Measurements from ENCODE around the gene PRDM16.
"Not testable (repeated sequence)": the region's sequence is repeated elsewhere in the genome, so short reads cannot be mapped to it uniquely, and the experiment has no call there.

PRDM16 gene

DNA sequence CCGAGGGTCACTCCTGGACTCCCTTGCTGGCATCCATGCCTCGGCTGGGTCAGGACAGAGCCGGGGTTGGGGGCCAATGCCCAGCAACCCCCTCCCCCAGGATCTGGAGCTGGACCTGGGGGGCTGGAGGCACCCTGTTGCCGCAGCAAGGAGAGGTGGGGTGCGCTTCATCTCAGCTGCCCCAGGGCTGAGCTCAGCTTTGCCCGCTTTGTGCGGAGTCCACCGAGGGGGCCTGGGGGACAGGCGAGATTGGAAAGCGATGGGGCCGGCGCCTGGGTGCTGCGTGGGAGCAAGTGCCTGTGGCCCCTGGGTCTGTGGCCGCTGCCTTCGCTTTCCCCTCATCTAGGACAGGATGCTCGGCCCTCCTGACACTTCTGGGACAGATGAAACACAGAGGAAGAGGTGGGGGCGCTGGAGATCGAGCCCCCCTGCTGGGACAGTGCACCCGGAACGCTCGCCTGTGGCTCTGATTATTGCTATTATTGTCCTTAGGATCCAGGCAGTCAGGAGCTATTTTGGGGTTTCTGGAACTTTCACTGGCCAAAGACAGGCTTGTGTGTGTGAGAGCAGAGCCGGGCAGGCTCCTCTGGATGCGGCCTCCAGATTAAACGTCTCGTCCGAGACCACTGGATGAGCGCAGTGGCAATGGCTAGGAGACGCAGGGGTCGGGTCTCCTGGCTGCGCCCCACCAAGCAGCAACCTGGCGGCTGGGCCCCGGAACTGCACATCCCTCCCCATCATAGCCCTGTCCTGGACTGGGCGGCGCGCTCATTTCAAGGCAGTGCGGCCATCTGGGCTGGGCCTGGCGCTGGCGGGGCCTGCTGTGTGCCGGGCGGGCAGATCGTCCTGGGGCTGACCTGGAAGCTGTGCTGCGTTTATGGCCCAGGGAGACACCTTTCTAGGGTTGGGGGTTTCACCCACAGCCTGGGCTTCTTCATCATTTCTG, 13.8 kb downstream of the PRDM16 start:
- no peak for DNase-seq
- no peak for TF ChIP-seq GATA1 (IDR thresholded peaks at IDR 0.05; ENCODE audit: low read depth, low read length)
- no peak for TF ChIP-seq POLR2A (IDR thresholded peaks at IDR 0.05; ENCODE audit: low read length)

DNA sequence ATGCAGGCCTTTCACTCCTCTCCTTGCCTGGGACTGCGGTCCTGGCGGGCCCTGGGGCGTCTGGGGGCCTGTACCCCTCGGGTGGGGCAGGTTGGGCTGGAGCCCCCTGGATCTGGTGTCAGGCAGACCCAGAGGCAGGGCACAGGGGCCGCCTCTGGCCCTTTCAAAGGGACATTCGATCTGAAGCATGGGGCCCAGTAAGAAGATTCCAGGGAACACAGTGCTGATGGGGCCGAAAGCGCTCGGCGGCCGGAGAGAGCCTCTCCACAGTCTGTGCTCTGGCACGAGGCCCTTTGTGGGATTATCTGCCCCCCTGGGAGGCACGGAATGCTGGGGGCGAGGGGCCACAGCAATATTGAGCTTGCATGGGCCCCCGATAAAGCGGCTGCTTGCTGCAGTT, 15.2 kb downstream of the PRDM16 start:
- TF ChIP-seq GATA1 (IDR thresholded peaks at IDR 0.05; ENCODE audit: low read depth, low read length) (no peak), POLR2A (IDR thresholded peaks at IDR 0.05; ENCODE audit: low read length) (no peak)
- DNase-seq = no peak

DNA sequence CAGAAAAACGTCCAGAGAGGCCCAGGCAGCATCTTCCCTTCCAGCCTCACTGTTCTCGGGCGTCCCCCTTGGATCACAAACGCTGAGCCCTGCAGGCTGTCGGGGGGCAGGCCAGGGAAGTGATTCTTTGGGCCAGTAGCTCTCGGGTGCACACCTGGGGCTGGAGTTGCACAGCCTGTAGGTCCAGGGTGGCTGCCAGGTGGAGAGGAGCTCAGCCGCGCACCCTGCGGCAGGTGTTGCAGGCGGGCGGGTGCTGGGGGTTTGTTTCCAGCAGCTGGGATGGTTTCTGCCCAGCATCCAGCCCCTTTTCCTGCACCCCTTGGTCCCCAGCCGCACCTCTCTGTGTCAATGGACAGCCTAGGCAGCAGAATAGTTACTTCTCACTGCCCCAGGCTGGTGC, 15.7 kb downstream of the PRDM16 start:
- TF ChIP-seq GATA1 (IDR thresholded peaks at IDR 0.05; ENCODE audit: low read depth, low read length) (no peak), POLR2A (IDR thresholded peaks at IDR 0.05; ENCODE audit: low read length) (no peak)

DNA sequence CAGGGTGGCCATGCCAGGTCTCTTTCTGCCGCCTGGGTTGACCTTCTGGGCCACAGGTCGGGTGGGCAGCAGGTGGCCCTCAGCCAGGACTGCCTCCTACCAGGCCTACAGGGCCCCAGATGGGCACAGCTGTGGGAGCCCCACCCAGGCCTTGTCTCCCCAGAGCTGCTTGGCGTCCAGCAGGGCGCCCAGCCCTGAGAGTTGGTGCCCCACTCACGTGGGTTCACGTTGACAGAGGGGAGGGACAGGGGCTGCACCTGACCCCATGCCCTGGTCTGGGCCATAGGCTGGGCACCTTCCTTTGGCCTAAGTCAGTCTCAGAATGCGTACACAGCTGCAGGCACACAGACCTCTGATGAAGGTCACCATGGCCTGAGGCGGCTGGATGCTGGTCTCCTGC, 16.7 kb downstream of the PRDM16 start:
- no peak for TF ChIP-seq GATA1 (IDR thresholded peaks at IDR 0.05; ENCODE audit: low read depth, low read length)
- TF ChIP-seq POLR2A (IDR thresholded peaks at IDR 0.05; ENCODE audit: low read length) = no peak
- DNase-seq = no peak

More for the DNA sequence above, 15.7 kb downstream of the PRDM16 start:
- no peak for DNase-seq

DNA sequence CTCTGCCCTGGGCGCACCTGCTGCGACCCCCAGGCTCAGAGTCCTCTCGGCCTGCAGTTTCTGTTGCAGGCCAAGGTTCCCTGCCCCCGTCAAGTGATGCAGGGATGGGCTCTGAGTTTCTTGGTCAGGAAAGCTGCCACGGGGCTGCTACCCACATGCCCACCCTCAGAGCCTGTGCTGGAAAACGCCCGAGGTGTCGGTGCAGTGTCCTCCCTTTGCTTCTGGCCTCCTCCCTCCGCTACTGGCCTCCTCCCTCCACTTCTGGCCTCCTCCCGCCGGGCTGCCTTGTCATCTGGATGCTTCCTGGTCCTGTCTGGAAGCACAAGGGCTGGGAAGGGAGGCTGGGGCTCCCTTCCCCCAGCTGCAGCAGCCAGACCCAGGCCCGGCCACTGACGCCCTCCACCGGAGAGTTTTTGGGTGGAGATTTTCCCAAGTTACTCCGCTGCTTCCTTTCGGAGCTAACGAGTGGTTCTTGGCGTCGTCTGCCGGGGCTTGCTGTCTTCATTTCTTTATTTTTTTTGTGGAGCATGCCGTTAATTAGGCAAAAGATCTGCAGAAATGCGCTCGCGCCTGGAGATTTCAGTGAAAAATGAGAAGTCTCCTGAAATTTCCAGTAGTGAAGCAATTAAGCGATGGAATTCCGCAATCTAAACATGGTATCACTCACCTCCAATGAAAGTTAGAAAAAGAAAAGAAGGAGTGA, 17.4 kb downstream of the PRDM16 start:
- DNase-seq = no peak
- TF ChIP-seq POLR2A (IDR thresholded peaks at IDR 0.05; ENCODE audit: low read length) = no peak
- no peak for TF ChIP-seq GATA1 (IDR thresholded peaks at IDR 0.05; ENCODE audit: low read depth, low read length)

DNA sequence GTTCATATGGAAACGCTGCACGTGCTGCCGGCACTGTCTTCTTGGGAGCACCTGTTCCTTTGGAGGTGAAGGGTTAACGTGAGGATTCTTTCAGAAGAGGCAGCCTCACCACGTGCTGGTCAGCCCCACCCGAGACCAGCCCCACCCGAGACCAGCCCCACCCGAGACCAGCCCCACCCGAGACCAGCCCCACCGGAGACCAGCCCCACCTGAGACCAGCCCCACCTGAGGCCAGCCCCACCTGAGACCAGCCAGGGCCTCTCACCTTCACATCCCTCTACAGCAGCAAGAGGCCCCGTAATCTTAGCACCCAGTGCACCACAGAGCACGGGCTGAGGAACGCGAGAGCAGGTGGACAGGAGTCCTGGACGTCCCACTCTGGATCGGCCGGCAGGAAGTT, 18.0 kb downstream of the PRDM16 start:
- TF ChIP-seq POLR2A (IDR thresholded peaks at IDR 0.05; ENCODE audit: low read length) (no peak), GATA1 (IDR thresholded peaks at IDR 0.05; ENCODE audit: low read depth, low read length) (no peak)
- no peak for DNase-seq

DNA sequence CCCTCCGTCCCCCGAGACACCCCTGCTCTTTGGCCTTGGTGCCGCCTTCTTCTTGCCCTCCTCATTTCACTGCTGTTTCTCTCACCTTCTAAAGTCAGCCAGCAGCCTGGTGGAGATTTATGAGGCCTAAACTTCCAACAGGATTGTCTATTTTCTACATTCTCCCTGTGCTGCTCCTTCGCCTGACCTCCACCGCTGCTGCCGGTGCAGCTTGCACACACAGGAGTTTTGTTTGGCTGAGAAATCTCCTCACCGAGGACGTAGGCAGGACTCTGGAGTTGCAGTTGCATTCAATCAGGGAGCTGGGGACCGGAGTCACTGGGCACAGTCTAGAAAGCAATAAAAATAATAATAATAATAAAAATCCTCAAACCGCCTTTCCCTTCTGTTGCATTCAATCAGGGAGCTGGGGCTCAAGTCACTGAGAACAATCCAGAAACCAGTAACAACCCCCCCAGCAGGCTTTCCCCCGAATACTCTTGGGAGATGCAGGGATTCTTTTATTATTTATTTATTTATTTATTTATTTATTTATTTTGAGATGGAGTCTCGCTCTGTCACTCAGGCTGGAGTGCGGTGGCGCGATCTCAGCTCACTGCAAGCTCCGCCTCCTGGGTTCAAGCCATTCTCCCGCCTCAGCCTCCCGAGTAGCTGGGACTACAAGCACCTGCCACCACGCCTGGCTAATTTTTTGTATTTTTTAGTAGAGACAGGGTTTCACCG, 19.1 kb downstream of the PRDM16 start:
- not testable (repeated sequence) for DNase-seq

DNA sequence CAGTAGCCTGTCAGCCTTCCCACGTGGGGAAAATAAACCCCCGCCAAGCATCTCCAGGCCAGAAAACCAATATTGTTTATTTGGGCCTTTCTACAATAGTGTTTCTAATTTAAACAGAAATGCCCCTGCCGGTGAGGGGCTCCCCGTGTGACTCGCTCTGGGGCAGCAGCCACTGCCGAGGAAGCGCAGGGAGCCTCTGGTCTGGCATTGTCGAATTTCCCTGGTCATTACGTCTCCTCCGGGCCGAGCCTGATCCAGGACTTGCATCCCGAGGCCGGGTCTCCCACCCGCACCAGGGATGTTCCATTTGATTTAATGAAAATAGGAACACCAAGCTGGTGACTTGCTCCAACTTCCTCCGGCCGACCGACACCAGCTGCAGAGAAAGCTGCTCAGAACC, 20.5 kb downstream of the PRDM16 start:
- TF ChIP-seq GATA1 (IDR thresholded peaks at IDR 0.05; ENCODE audit: low read depth, low read length) (no peak), POLR2A (IDR thresholded peaks at IDR 0.05; ENCODE audit: low read length) (no peak)
- no peak for DNase-seq

DNA sequence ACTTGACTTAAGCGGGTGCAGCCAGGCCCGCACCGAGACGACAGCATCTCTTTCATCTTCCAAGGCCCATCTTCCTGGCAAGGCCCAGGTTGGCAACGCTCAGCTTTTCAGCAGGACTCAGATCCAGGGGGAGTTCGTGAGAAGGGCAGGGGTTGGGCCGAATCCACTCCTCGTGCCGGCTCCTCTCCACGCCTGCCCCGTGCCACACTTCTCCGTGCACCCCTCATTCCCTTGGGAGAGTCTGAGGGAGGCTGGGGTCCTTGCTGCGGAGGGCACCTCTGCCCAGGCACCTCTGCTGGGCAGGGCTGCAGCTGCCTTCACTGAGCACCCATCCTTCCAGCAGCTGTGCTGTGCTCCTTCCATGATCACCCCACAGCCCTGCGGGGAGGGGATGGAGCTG, 22.3 kb downstream of the PRDM16 start:
- no peak for DNase-seq
- TF ChIP-seq POLR2A (IDR thresholded peaks at IDR 0.05; ENCODE audit: low read length) (no peak), GATA1 (IDR thresholded peaks at IDR 0.05; ENCODE audit: low read depth, low read length) (no peak)

DNA sequence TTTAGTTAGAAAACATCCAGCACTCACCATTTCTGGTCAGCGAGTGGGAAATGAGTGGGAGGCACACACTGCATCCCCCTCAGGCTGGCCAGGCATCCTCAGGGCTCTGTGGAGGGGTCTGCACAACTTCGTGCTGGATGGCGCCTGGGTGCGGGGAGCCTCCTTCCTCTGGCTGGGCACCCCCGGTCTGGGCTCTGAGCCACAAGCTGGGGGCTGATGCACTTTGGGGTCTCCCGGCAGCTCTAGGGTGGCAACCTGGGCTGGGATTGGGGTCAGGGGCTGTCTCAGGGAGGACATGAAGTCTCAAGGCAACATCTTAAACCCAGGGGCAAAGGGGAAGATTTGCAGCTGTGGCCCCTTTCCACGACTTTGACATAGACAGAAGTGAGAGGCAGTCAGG, 23.5 kb downstream of the PRDM16 start:
- TF ChIP-seq GATA1 (IDR thresholded peaks at IDR 0.05; ENCODE audit: low read depth, low read length) (no peak), POLR2A (IDR thresholded peaks at IDR 0.05; ENCODE audit: low read length) (no peak)
- no peak for DNase-seq

DNA sequence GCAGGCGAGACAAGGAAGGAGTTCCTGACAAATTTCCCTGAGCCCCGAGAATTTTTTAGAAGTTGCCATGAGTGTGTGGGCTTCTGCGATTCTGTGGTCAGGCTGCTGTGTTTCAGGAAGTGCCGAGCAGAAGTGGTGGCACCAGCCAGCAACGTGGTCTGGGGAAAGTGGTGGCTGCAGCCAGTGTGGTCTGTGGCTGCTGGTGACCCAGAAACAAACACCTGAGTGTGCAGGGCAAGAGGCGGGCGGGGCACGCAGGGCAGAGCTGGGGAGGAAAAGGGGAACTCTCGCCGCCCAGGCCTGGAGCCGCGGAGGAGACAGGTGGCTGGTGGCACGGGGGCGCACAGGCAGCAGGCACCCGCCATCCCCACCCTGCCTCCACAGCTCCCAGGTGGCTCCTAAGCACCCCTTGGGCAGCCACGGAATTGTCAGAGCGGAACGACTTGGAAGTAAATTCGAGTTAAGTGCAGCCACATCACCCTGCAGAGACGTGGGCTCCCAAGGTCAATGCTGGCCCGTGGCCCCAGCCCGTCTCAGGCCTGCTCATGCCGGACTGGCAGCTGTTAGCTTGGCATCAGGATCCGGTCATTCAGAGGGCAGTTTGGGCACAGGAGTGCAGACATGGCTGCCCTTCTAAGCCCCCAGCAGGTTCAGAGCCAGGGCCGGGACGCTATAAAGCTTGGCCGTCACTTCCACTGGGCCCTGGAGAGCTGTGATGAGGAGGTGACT, 25.1 kb downstream of the PRDM16 start:
- TF ChIP-seq GATA1 (IDR thresholded peaks at IDR 0.05; ENCODE audit: low read depth, low read length) = no peak
- no peak for TF ChIP-seq POLR2A (IDR thresholded peaks at IDR 0.05; ENCODE audit: low read length)
- no peak for DNase-seq

DNA sequence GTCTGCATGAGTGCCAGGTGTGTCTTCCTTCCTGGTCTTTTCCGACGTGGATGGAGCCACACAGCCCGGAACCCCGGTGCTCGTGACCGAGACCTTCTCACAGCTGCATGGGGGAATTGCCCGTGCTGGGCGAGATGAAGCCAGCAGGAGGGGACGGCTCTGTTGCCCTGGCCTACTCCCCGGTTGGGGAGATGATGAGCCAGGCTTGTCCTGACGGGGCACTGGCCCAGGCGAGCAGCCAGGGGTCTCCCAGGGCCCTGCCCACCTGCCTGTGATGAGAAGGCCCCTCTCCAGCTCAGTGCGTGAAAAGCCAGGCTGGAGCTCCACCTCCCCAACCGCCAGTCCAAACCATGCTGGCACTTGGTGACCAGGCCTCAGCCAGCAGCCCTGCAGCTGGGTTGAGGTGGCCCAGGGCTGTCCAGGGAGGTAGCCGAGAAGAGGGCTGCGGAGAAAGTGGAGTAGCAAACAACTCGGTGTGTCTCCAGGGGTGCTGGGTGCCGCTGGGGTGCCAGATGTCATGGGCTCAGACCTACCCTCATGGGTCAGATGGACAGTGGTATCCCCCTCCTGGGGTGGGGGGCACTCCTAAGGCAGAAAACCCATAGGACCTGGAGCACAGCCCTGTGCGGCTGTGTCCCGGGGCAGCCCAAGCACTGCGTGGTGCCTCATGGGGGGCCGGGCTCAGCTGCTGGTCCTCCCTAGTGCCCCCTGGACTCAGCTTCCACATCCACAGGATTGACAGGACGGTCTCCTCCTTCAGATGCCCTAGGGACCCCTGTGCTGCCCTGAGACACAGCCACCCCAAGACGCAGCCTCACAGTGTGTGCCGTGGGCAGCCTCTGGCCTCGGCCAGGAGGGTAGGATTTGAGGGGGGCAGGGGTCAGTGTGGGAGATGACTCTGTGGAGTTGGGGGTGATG, 26.1 kb downstream of the PRDM16 start:
- DNase-seq = no peak
- TF ChIP-seq GATA1 (IDR thresholded peaks at IDR 0.05; ENCODE audit: low read depth, low read length) = no peak
- no peak for TF ChIP-seq POLR2A (IDR thresholded peaks at IDR 0.05; ENCODE audit: low read length)

DNA sequence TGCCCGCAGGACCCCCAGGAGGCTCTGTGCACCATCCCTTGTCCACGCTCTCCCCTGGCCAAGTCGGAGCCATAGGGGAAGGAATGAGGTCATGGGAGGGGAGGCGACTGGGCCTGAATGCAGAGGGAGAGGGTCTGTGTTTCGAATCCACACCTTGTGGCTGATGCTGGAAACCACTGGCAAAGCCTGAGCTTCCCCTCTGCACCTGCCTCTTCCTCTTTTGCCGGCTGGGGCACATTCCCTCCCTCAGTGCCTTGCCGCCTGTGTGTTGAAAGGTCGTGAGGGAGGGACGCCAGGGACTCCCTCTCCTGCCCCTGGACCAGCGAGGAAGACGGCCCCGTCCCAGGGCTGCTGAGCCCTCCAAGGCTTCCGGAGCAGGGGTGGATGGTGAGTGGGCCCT, 27.3 kb downstream of the PRDM16 start:
- no peak for DNase-seq
- TF ChIP-seq POLR2A (IDR thresholded peaks at IDR 0.05; ENCODE audit: low read length) (no peak), GATA1 (IDR thresholded peaks at IDR 0.05; ENCODE audit: low read depth, low read length) (no peak)

Data from erythroblast (primary cell).